WTC11 (cell line): Measurements from ENCODE around the gene CFAP74.

ENCODE experiments used
- OVOL2 ChIP-seq: fragments of 250-450 bp; sonication (Bioruptor Pico); IDR thresholded peaks from 2 replicates; pipeline ENCODE4 v1.9.0; 2021; ENCODE audit warnings: mild to moderate bottlenecking, borderline replicate concordance
- SOX15 ChIP-seq: fragments of 250-450 bp; sonication (Bioruptor Pico); IDR thresholded peaks from 2 replicates; pipeline ENCODE4 v1.9.0; 2021; ENCODE audit warnings: mild to moderate bottlenecking
- TCF7 ChIP-seq: sonication (generic); formaldehyde crosslinking; IDR thresholded peaks from 2 replicates; pipeline ENCODE4 v1.8.0; 2022; ENCODE audit warnings: mild to moderate bottlenecking, low read depth, missing genetic modification reagents, moderate library complexity
- ZNF138 ChIP-seq: sonication (generic); formaldehyde crosslinking; conservative IDR thresholded peaks from 2 replicates; pipeline ENCODE4 v1.8.1; 2022; ENCODE audit warnings: mild to moderate bottlenecking, moderate library complexity, missing genetic modification reagents
- ZNF232 ChIP-seq: sonication (generic); formaldehyde crosslinking; IDR thresholded peaks from 2 replicates; pipeline ENCODE4 v1.8.0; 2022; ENCODE audit warnings: mild to moderate bottlenecking, missing genetic modification reagents
- ZNF416 ChIP-seq: fragments of 250-450 bp; sonication (Bioruptor Pico); IDR thresholded peaks from 2 replicates; pipeline ENCODE4 v1.9.0; 2021; ENCODE audit warnings: mild to moderate bottlenecking, inconsistent platforms
- TF ChIP-seq, protein P1 (sequence below): fragments of 200-600 bp; IDR thresholded peaks from 2 replicates; pipeline ENCODE4 v1.8.0; 2022; ENCODE audit warnings: antibody characterized with exemption
- TF ChIP-seq, protein P2 (sequence below): sonication (generic); formaldehyde crosslinking; IDR thresholded peaks from 2 replicates; pipeline ENCODE4 v1.8.1; 2022; ENCODE audit warnings: low read depth, missing genetic modification reagents, borderline replicate concordance

DNA sequence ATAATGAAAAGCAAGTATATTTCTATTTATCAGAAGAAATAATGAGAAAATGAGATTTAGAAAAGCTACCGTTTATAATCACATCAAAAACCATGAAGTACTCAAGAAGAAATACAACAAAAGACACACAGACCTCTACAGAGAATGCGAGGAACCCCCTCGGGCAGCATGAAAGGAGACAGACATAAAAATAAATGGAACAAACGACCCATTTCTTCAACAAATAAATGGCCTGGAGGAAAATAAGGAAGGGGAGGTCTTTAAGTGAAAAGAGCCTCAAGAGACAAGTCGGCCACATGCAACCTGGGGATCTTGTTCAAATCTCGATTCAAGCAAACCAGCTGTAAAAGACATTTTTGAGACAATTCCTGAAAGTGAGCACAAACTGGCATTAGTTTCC lies 6.0 kb downstream of the CFAP74 start:
- TF ChIP-seq ZNF138 = no peak
- no peak for TF ChIP-seq ZNF416
- TF ChIP-seq, protein P1, sequence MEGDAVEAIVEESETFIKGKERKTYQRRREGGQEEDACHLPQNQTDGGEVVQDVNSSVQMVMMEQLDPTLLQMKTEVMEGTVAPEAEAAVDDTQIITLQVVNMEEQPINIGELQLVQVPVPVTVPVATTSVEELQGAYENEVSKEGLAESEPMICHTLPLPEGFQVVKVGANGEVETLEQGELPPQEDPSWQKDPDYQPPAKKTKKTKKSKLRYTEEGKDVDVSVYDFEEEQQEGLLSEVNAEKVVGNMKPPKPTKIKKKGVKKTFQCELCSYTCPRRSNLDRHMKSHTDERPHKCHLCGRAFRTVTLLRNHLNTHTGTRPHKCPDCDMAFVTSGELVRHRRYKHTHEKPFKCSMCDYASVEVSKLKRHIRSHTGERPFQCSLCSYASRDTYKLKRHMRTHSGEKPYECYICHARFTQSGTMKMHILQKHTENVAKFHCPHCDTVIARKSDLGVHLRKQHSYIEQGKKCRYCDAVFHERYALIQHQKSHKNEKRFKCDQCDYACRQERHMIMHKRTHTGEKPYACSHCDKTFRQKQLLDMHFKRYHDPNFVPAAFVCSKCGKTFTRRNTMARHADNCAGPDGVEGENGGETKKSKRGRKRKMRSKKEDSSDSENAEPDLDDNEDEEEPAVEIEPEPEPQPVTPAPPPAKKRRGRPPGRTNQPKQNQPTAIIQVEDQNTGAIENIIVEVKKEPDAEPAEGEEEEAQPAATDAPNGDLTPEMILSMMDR = no peak
- TF ChIP-seq ZNF232 (CRISPR knock-in tag) = no peak
- TF ChIP-seq SOX15 (CRISPR knock-in tag) = no peak
- TF ChIP-seq TCF7 (CRISPR knock-in tag) = no peak
- TF ChIP-seq OVOL2 (CRISPR knock-in tag) = no peak
- TF ChIP-seq, protein P2, sequence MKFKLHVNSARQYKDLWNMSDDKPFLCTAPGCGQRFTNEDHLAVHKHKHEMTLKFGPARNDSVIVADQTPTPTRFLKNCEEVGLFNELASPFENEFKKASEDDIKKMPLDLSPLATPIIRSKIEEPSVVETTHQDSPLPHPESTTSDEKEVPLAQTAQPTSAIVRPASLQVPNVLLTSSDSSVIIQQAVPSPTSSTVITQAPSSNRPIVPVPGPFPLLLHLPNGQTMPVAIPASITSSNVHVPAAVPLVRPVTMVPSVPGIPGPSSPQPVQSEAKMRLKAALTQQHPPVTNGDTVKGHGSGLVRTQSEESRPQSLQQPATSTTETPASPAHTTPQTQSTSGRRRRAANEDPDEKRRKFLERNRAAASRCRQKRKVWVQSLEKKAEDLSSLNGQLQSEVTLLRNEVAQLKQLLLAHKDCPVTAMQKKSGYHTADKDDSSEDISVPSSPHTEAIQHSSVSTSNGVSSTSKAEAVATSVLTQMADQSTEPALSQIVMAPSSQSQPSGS = no peak
